CD14-positive monocyte (primary cell): Measurements from ENCODE around the gene TEFM. TPM values are rescaled to one million over a fixed set of nuclear protein-coding genes. Genes with fewer than 3 reads are reported as not detected.
"Not testable (repeated sequence)": the region's sequence is repeated elsewhere in the genome, so short reads cannot be mapped to it uniquely, and the experiment has no call there.

Experiments used
- DNase-seq, 3 donors: peaks; one replicate each; pipeline ENCODE4 v3.0.0-alpha.2; 2011 to 2022
- H2AFZ ChIP-seq: 2 replicates; pipeline ENCODE4 v1.6.0; 2012; ENCODE audit warnings: mild to moderate bottlenecking, low read depth, low read length, inconsistent platforms; ENCODE audit not compliant: insufficient read depth, poor library complexity, severe bottlenecking
- H3K27ac ChIP-seq, 2 donors: 1 replicate in 1 of 2; 2 replicates in 1 of 2; pipeline ENCODE4 v1.5.1; 2012 to 2013; ENCODE audit warnings: low read length in 2 of 2, control low read depth in 1 of 2, inconsistent platforms in 1 of 2, low read depth in 1 of 2, mild to moderate bottlenecking in 1 of 2
- H3K27me3 ChIP-seq, 2 donors: one replicate each; pipeline versions ENCODE4 v1.6.0 to v1.6.1; 2011 to 2013; ENCODE audit warnings: low read length in 2 of 2; ENCODE audit not compliant: control insufficient read depth in 2 of 2, insufficient read depth in 2 of 2
- H3K36me3 ChIP-seq, 2 donors: replicated peaks in 1 of 2; 1 replicate in 1 of 2; 2 replicates in 1 of 2; pipeline versions ENCODE4 v1.5.1 to v1.6.1; 2012 to 2013; ENCODE audit warnings: low read length in 2 of 2, control low read depth in 1 of 2, inconsistent platforms in 1 of 2, mild to moderate bottlenecking in 1 of 2; ENCODE audit not compliant: insufficient read depth in 2 of 2, control insufficient read depth in 1 of 2
- H3K4me1 ChIP-seq, 2 donors: 1 replicate in 1 of 2; 2 replicates in 1 of 2; pipeline versions ENCODE4 v1.5.1 to v1.6.1; 2012 to 2013; ENCODE audit warnings: low read length in 2 of 2, control low read depth in 1 of 2, inconsistent platforms in 1 of 2, mild to moderate bottlenecking in 1 of 2, moderate library complexity in 1 of 2; ENCODE audit not compliant: insufficient read depth in 2 of 2, control insufficient read depth in 1 of 2
- H3K4me2 ChIP-seq: replicated peaks from 2 replicates; pipeline ENCODE3; 2012; ENCODE audit warnings: low read length, moderate library complexity, mild to moderate bottlenecking; ENCODE audit not compliant: poor library complexity, severe bottlenecking; ENCODE audit errors: extremely low read depth
- H3K4me3 ChIP-seq, 3 experiments: fragments of 200-600 bp in 1 of 3; sonication (generic) in 1 of 3; replicated peaks in 1 of 3; 1 replicate in 2 of 3; 2 replicates in 1 of 3; pipeline ENCODE4 v1.5.1; 2011 to 2013; ENCODE audit warnings: low read length in 3 of 3, mild to moderate bottlenecking in 3 of 3, control low read depth in 2 of 3, low read depth in 2 of 3, inconsistent platforms in 1 of 3, moderate library complexity in 1 of 3
- H3K79me2 ChIP-seq: 2 replicates; pipeline ENCODE4 v1.6.0; 2012; ENCODE audit warnings: mild to moderate bottlenecking, control low read depth, inconsistent platforms, low read length, moderate library complexity; ENCODE audit not compliant: insufficient read depth
- H3K9ac ChIP-seq: 2 replicates; pipeline ENCODE4 v1.6.0; 2017; ENCODE audit warnings: low read length, mild to moderate bottlenecking; ENCODE audit not compliant: insufficient read depth, poor library complexity, severe bottlenecking
- H3K9me3 ChIP-seq, 2 donors: replicated peaks in 1 of 2; 1 replicate in 1 of 2; 2 replicates in 1 of 2; pipeline versions ENCODE4 v1.5.1 to v1.6.1; 2012 to 2013; ENCODE audit warnings: low read length in 2 of 2, control low read depth in 1 of 2; ENCODE audit not compliant: control insufficient read depth in 1 of 2, insufficient read depth in 1 of 2
- H4K20me1 ChIP-seq: 2 replicates; pipeline ENCODE4 v1.6.0; 2012; ENCODE audit warnings: mild to moderate bottlenecking, low read length, control low read depth, moderate library complexity; ENCODE audit not compliant: insufficient read depth
- H3K27ac Mint-ChIP-seq, 7 donors: one replicate each; pipeline ENCODE4 v1.8.0; 2020; ENCODE audit warnings: mild to moderate bottlenecking in 7 of 7, mixed read lengths in 7 of 7, moderate library complexity in 6 of 7, inconsistent platforms in 2 of 7
- H3K27me3 Mint-ChIP-seq, 3 donors: one replicate each; pipeline ENCODE4 v1.8.0; 2021 to 2022; ENCODE audit warnings: low read depth in 3 of 3, mild to moderate bottlenecking in 3 of 3, mixed read lengths in 3 of 3, moderate library complexity in 3 of 3, inconsistent platforms in 1 of 3
- H3K36me3 Mint-ChIP-seq, 2 donors: one replicate each; pipeline ENCODE4 v1.8.0; 2020; ENCODE audit warnings: mixed read lengths in 2 of 2, inconsistent platforms in 1 of 2, mild to moderate bottlenecking in 1 of 2
- H3K4me1 Mint-ChIP-seq: one replicate; pipeline ENCODE4 v1.8.0; 2020; ENCODE audit warnings: mild to moderate bottlenecking, mixed read lengths
- H3K4me3 Mint-ChIP-seq, 2 donors: one replicate each; pipeline ENCODE4 v1.8.0; 2020; ENCODE audit warnings: mild to moderate bottlenecking in 2 of 2, mixed read lengths in 2 of 2, moderate library complexity in 1 of 2
- H3K9me3 Mint-ChIP-seq, 7 donors: one replicate each; pipeline ENCODE4 v1.8.0; 2020 to 2022; ENCODE audit warnings: mixed read lengths in 7 of 7, mild to moderate bottlenecking in 6 of 7, moderate library complexity in 6 of 7, inconsistent platforms in 2 of 7
- CTCF ChIP-seq: fragments of 200-600 bp; IDR thresholded peaks from one replicate; pipeline ENCODE4 v1.8.0; 2022; ENCODE audit warnings: antibody characterized with exemption, mild to moderate bottlenecking
- WGBS: methylation state at CpG from one replicate; pipeline ENCODE4 v1.1.5; 2013; ENCODE audit warnings: missing lambda C conversion rate; ENCODE audit not compliant: insufficient coverage; 5-methylcytosine and 5-hydroxymethylcytosine counted together
- intact Hi-C, 2 donors: fragments of 100-400 bp; cut with micrococcal nuclease; formaldehyde crosslinking; loops; one replicate each; pipeline versions ENCODE4 v1.15.0 to v1.15.1; 2023
- polyA plus RNA-seq, 3 donors: library from polyadenylated mRNA; depleted of rRNA in 1 of 3; unstranded in 2 of 3; stranded (reverse) in 1 of 3; fragments of 300-500 nt in 2 of 3; fragments of >200 nt in 1 of 3; fragmentation: Illumina TruSeq in 2 of 3; gene quantifications; 1 replicate in 2 of 3; 2 replicates in 1 of 3; pipeline ENCODE4 v1.2.3, GENCODE V29; 2012 to 2021

TEFM gene
- polyA plus RNA-seq, 3 donors: 6.5 to 14.6 (median 10.0) TPM

GRCh38 chr17:30930495-30930894 lies 24.5 kb upstream of the TEFM start:
- no peak overlapping the region for H2AFZ ChIP-seq
- no CpG with 5 or more reads among the region's 3 CpGs for WGBS
- Mint-ChIP-seq H3K27me3 (peaks cover 1 to 3% (median 2%) of the 10 kb centered on the region in 3 donors), H3K4me3 (no peak overlapping the region), H3K9me3 (no peaks in the 10 kb centered on the region), H3K4me1 (peaks cover 17% of the 10 kb centered on the region), H3K27ac (no peak overlapping the region), H3K36me3 (peaks cover 83 to 97% of the 10 kb centered on the region in 2 donors)
- H3K4me3 ChIP-seq: no peak overlapping the region
- no peak overlapping the region for H3K27ac ChIP-seq
- no peaks in the 10 kb centered on the region for H3K79me2 ChIP-seq
- H3K9me3 ChIP-seq: no peaks in the 10 kb centered on the region
- H3K36me3 ChIP-seq: peaks cover 75 to 95% of the 10 kb centered on the region in 2 donors
- H3K27me3 ChIP-seq: no peaks in the 10 kb centered on the region
- no peak overlapping the region for H3K4me2 ChIP-seq
- H3K4me1 ChIP-seq: peaks cover 10 to 12% of the 10 kb centered on the region in 2 donors
- intact Hi-C loops: no loop called here
- peaks cover 24% of the 10 kb centered on the region for H4K20me1 ChIP-seq
- TF ChIP-seq CTCF: no peak
- no peak overlapping the region for H3K9ac ChIP-seq
- no peak for DNase-seq

GRCh38 chr17:30929861-30930260 lies 23.8 kb upstream of the TEFM start:
- WGBS: 100% methylated on average over 2 of the region's 3 CpGs
- H3K27ac ChIP-seq, H3K9me3 Mint-ChIP-seq, H3K79me2 ChIP-seq, H3K4me3 Mint-ChIP-seq, H3K27me3 Mint-ChIP-seq, H3K27ac Mint-ChIP-seq, H3K27me3 ChIP-seq, H2AFZ ChIP-seq, H3K9me3 ChIP-seq, DNase-seq, H3K4me3 ChIP-seq, H3K9ac ChIP-seq, H3K4me2 ChIP-seq: not testable (repeated sequence)
- intact Hi-C loops: loop anchor here in 1 of 2 donors (10.0 kb wide), 1 partner anchor 45 kb away; the partner anchor contains the start of gene RNF135
- peaks cover 24% of the 10 kb centered on the region for H4K20me1 ChIP-seq
- peaks cover 17% of the 10 kb centered on the region for H3K4me1 Mint-ChIP-seq
- H3K36me3 Mint-ChIP-seq: peaks cover 79 to 95% of the 10 kb centered on the region in 2 donors
- peaks cover 71 to 90% of the 10 kb centered on the region in 2 donors for H3K36me3 ChIP-seq
- H3K4me1 ChIP-seq: peaks cover 10 to 12% of the 10 kb centered on the region in 2 donors
